ENCODE results near the gene TRMT11. TPM values are rescaled to one million over a fixed set of nuclear protein-coding genes. Genes with fewer than 3 reads are reported as not detected.
A peak's percentile ranks its signal among the peaks of the same experiment; 100 is the strongest.

Gene TRMT11
- total RNA-seq, 4 donors from 2014 or later = 27.6 to 45.3 (median 36.4) TPM

DNA sequence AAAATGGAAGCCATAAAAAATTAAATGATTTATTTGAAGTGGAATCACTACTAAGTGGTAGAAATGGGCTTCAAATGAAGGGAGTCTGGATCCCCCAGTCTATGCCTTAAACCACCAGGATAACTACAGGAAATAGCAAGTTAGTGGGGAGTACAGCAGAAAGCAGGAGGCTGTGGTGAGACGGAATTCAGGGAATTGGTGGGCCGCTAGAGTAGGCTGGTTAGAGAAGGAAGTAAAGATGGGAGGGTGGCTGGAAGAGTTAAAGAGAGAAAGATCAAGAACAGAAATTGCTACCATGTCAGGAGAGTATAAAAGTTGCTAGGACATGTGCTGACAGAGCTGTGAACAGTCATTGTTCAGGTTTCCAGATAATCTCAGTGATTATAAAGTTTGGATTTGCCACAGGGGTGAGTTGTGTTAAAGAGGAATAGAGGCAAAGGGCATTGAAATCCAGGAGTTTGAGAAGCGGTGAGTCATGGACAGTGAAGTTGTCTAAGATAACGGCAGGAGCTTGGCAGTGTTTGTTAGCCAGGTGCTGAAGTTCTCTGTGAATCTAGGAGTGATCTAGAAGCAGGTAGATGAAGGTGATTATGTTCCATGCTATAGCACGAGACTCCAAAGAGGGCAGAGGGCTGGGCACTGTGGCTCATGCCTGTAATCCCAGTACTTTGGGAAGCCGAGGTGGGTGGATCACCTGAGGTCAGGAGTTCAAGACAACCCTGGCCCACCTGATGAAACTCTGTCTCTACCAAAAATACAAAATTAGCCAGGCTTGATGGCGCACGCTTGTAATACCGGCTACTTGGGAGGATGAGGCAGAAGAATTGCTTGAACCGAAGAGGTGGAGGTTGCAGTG, 43.4 kb upstream of the TRMT11 start:
- H3K4me3 ChIP-seq (replicated peaks in 1 of 3) = no peak overlapping the region
- H3K27me3 ChIP-seq = no peaks in the 10 kb centered on the region
- H3K9me3 ChIP-seq = no peaks in the 10 kb centered on the region
- WGBS, 2 donors = 89 to 91% methylated on average over 10 of the region's 10 CpGs
- H3K27ac ChIP-seq = peak overlapping the region in 1 of 3 donors; percentile 3
- peaks cover 27 to 44% of the 10 kb centered on the region in 2 donors for H3K4me1 ChIP-seq
- no peak for DNase-seq
- intact Hi-C loops (cut with DNase I) = no loop called here
- no peaks in the 10 kb centered on the region for H3K36me3 ChIP-seq
- no peak for TF ChIP-seq POLR2A (IDR thresholded peaks at IDR 0.05)
- TF ChIP-seq, protein P1, sequence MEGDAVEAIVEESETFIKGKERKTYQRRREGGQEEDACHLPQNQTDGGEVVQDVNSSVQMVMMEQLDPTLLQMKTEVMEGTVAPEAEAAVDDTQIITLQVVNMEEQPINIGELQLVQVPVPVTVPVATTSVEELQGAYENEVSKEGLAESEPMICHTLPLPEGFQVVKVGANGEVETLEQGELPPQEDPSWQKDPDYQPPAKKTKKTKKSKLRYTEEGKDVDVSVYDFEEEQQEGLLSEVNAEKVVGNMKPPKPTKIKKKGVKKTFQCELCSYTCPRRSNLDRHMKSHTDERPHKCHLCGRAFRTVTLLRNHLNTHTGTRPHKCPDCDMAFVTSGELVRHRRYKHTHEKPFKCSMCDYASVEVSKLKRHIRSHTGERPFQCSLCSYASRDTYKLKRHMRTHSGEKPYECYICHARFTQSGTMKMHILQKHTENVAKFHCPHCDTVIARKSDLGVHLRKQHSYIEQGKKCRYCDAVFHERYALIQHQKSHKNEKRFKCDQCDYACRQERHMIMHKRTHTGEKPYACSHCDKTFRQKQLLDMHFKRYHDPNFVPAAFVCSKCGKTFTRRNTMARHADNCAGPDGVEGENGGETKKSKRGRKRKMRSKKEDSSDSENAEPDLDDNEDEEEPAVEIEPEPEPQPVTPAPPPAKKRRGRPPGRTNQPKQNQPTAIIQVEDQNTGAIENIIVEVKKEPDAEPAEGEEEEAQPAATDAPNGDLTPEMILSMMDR (IDR thresholded peaks at IDR 0.05) = no peak

GRCh38 chr6:125943528-125944433, 42.6 kb upstream of the TRMT11 start:
- intact Hi-C loops (cut with DNase I) = no loop called here
- H3K27ac ChIP-seq = peak overlapping the region in 2 of 3 donors; percentile 69 to 85
- WGBS, 2 donors = 85 to 91% methylated on average over 4 of the region's 4 CpGs
- no peak overlapping the region for H3K4me3 ChIP-seq (replicated peaks in 1 of 3)
- H3K4me1 ChIP-seq = peaks cover 27 to 47% of the 10 kb centered on the region in 2 donors
- TF ChIP-seq, protein P1 (IDR thresholded peaks at IDR 0.05) = no peak
- TF ChIP-seq POLR2A (IDR thresholded peaks at IDR 0.05) = no peak
- H3K27me3 ChIP-seq = no peaks in the 10 kb centered on the region
- H3K36me3 ChIP-seq = no peaks in the 10 kb centered on the region
- no peak for DNase-seq
- no peaks in the 10 kb centered on the region for H3K9me3 ChIP-seq

DNA sequence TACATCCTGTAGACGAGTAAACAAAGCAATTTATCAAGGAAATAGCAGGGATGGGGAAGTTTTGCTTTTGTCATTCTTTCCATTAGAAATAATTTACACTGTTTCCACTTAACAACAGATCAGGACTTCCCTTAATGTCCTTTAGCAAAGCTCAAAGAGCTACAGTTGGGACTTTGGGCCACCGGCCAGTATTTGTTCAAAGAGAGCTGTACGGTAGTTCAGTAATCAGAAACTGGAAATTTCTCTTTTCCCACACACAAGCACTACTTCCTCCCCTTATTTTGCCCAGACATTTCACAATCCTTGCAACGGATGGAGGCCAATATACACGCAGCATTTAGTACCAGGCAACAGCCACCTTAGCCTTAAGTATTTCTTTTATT, 41.9 kb upstream of the TRMT11 start:
- 5 to 6% methylated on average over 5 of the region's 5 CpGs for WGBS, 2 donors
- no peak overlapping the region for H3K4me3 ChIP-seq (replicated peaks in 1 of 3)

GRCh38 chr6:125944896-125945295, 41.4 kb upstream of the TRMT11 start:
- Histone ChIP-seq H3K4me1 (peaks cover 27 to 47% of the 10 kb centered on the region in 2 donors), H3K4me3 (replicated peaks in 1 of 3) (no peak overlapping the region), H3K27me3 (no peaks in the 10 kb centered on the region), H3K9me3 (no peaks in the 10 kb centered on the region), H3K27ac (peak overlapping the region in 2 of 3 donors; percentile 69 to 85), H3K36me3 (no peaks in the 10 kb centered on the region)
- 60 to 83% methylated on average over 1 of the region's 1 CpG for WGBS, 2 donors
- no peak for DNase-seq
- intact Hi-C loops (cut with DNase I) = no loop called here
- TF ChIP-seq POLR2A (IDR thresholded peaks at IDR 0.05) = no peak
- TF ChIP-seq, protein P1 (IDR thresholded peaks at IDR 0.05) = no peak

More for the DNA sequence above, 41.9 kb upstream of the TRMT11 start:
- TF ChIP-seq, protein P1 (IDR thresholded peaks at IDR 0.05) = no peak
- TF ChIP-seq POLR2A (IDR thresholded peaks at IDR 0.05) = no peak
- peaks cover 27 to 47% of the 10 kb centered on the region in 2 donors for H3K4me1 ChIP-seq
- H3K27ac ChIP-seq = peak overlapping the region in 2 of 3 donors; percentile 69 to 85
- no peaks in the 10 kb centered on the region for H3K36me3 ChIP-seq
- H3K9me3 ChIP-seq = no peaks in the 10 kb centered on the region
- H3K27me3 ChIP-seq = no peaks in the 10 kb centered on the region
- intact Hi-C loops (cut with DNase I) = no loop called here
- peak; percentile 75 to 86 for DNase-seq

All from thyroid gland (tissue), 4 donors.